ENCODE measurements around the gene SNCB. TPM values are rescaled to one million over a fixed set of nuclear protein-coding genes. Genes with fewer than 3 reads are reported as not detected.
"Not testable (repeated sequence)": the region's sequence is repeated elsewhere in the genome, so short reads cannot be mapped to it uniquely, and the experiment has no call there.

Gene SNCB
- total RNA-seq, 2 experiments from 2014 or later, result not detected

DNA sequence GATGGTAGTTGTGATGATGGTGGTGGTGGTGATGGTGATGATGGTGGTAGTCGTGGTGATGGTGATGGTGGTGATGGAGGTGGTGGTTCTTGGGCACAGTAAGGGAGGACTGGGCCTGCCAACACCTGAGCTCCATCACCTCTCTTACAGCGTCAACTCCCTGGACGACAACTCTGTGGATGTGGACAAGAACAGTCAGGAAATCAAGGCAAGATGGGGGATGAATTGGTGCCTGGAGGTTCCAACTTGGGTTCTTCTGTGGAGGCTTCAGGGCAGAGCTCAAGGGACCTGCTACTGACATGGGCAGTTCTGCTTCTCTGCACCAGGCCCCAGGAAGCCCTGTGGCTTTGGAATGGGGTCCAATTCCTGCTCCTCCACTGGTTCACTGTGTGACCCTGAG is 37.8 kb downstream of the SNCB start:
- H3K27ac Mint-ChIP-seq, result no peak overlapping the region
- H3K36me3 Mint-ChIP-seq (ENCODE audit: low read depth), result no peaks in the 10 kb centered on the region
- ChIA-PET CTCF (interaction anchor here (1.0 kb wide), 1 partner anchor 145 kb away, joined by 3 read pairs; no protein-coding TSS in a partner anchor), POLR2A (no interaction called here)
- peaks cover 8% of the 10 kb centered on the region for H3K4me1 Mint-ChIP-seq (ENCODE audit: low read depth)
- H3K9me3 Mint-ChIP-seq (ENCODE audit: insufficient read depth), result no peaks in the 10 kb centered on the region
- H3K4me3 Mint-ChIP-seq, result no peak overlapping the region
- no peak for DNase-seq
- H3K27me3 Mint-ChIP-seq (ENCODE audit: low read depth), result no peaks in the 10 kb centered on the region
- no peak for ATAC-seq

DNA sequence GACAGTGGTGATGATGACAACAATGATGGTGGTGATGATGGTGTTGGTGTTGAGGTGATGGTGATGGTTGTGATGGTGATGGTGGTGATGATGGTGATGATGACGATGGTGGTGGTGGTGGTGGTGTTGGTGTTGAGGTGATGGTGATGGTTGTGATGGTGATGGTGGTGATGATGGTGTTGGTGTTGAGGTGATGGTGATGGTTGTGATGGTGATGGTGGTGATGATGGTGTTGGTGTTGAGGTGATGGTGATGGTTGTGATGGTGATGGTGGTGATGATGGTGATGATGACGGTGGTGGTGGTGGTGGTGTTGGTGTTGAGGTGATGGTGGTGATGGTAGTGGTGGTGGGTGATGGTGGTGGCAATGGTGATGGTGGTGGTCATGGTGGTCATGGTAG is 38.7 kb downstream of the SNCB start:
- ATAC-seq; H3K27ac Mint-ChIP-seq; POLR2A ChIA-PET; H3K27me3 Mint-ChIP-seq (ENCODE audit: low read depth); H3K4me3 Mint-ChIP-seq; CTCF ChIA-PET; H3K4me1 Mint-ChIP-seq (ENCODE audit: low read depth); DNase-seq; H3K9me3 Mint-ChIP-seq (ENCODE audit: insufficient read depth); H3K36me3 Mint-ChIP-seq (ENCODE audit: low read depth): not testable (repeated sequence)

DNA sequence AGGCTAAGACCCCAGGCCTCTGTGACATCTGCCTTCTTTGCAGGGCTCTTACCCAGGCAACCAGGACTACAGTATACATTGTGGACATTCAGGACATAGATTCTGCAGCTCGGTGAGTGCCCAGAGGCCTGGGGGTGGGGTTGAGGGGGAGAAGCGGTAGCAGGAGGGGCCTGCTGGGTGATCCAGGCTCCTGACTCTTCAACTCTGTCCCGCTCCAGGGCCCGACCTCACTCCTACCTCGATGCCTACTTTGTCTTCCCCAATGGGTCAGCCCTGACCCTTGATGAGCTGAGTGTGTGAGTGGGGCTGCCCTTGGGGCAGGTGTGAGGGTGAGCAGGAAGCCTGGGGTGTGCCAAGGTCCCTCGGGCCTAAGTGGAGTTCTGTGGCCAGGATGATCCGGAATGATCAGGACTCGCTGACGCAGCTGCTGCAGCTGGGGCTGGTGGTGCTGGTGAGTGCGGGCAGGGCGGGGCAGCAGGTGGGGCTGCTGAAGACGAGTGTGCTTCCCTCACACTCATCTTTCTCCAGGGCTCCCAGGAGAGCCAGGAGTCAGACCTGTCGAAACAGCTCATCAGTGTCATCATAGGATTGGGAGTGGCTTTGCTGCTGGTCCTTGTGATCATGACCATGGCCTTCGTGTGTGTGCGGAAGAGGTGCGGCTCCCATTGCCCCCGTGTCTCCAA is 40.2 kb downstream of the SNCB start:
- H3K9me3 Mint-ChIP-seq (ENCODE audit: insufficient read depth), result peaks cover 6% of the 10 kb centered on the region
- no peak for ATAC-seq
- DNase-seq, result no peak
- ChIA-PET POLR2A (interaction anchor here (0.6 kb wide), 1 partner anchor 247 kb away, joined by 3 read pairs; no protein-coding TSS in a partner anchor), CTCF (interaction anchor here (1.4 to 1.5 kb wide), 2 partner anchors 10 to 16 kb away, joined by 3 to 4 read pairs; no protein-coding TSS in a partner anchor)
- H3K4me1 Mint-ChIP-seq (ENCODE audit: low read depth), result no peaks in the 10 kb centered on the region
- H3K36me3 Mint-ChIP-seq (ENCODE audit: low read depth), result no peaks in the 10 kb centered on the region
- H3K27ac Mint-ChIP-seq, result no peak overlapping the region
- no peaks in the 10 kb centered on the region for H3K27me3 Mint-ChIP-seq (ENCODE audit: low read depth)
- H3K4me3 Mint-ChIP-seq, result no peak overlapping the region

DNA sequence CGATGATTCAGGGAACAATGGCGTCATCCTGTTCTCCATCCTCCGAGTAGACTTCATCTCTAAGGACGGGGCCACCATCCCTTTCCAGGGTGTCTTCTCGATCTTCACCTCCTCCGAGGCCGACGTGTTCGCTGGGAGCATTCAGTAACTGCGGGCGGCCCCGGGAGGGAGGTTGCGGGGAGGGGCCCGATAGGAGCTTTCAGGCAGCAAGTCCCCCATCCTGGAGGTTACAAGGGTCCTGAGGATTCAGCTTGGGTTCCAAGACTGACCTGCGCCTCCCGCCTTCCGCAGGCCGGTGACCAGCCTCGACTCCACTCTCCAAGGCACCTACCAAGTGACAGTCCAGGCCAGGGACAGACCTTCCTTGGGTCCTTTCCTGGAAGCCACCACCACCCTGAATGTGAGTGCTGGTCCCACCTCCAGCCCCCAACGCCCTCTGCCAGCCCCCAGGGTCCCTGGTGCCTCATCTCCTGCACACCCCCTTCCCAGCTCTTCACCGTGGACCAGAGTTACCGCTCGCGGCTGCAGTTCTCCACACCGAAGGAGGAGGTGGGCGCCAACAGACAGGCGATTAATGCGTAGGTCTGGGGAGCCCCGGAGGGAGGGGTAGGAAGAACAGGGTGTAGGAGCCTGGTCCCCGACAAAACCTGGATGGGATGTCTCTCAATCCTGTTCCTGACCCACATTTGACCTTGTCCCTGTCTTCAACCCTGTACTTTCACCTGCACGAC is 41.1 kb downstream of the SNCB start:
- H3K9me3 Mint-ChIP-seq (ENCODE audit: insufficient read depth), result peaks cover 8% of the 10 kb centered on the region
- ATAC-seq, result no peak
- POLR2A ChIA-PET, result interaction anchor here (0.6 kb wide), 1 partner anchor 246 kb away, joined by 3 read pairs; no protein-coding TSS in a partner anchor

DNA sequence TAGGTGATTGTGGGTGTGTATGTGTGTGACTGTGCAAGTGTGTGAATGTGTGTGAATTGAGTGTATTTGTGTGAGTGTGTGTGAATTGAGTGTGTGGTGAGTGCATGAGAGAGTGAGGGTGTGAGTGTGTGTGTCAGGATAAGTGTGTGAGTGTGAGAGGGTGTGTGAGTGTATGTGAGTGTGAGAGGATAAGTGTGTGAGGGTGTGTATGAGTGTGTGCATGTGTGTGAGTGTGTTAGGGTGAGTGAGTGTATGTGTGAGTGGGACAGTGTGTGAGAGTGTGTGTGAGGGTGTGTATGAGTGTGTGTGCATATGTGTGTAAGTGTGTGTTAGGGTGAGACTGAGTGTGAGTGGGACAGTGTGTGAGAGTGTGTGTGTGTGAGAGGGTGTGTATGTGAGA is 42.0 kb downstream of the SNCB start:
- POLR2A ChIA-PET, result no interaction called here
- no peak for DNase-seq
- CTCF ChIA-PET, result no interaction called here
- Mint-ChIP-seq H3K9me3 (ENCODE audit: insufficient read depth) (peaks cover 8% of the 10 kb centered on the region), H3K4me1 (ENCODE audit: low read depth) (no peaks in the 10 kb centered on the region), H3K27me3 (ENCODE audit: low read depth) (no peaks in the 10 kb centered on the region), H3K36me3 (ENCODE audit: low read depth) (no peaks in the 10 kb centered on the region), H3K27ac (no peak overlapping the region), H3K4me3 (no peak overlapping the region)
- no peak for ATAC-seq

More for the DNA sequence above, 41.1 kb downstream of the SNCB start:
- H3K27me3 Mint-ChIP-seq (ENCODE audit: low read depth), result no peaks in the 10 kb centered on the region
- CTCF ChIA-PET, result interaction anchor here (1.4 to 1.5 kb wide), 2 partner anchors 9 to 15 kb away, joined by 3 to 4 read pairs; no protein-coding TSS in a partner anchor
- no peak overlapping the region for H3K4me3 Mint-ChIP-seq
- H3K27ac Mint-ChIP-seq, result no peak overlapping the region
- no peak for DNase-seq
- no peaks in the 10 kb centered on the region for H3K36me3 Mint-ChIP-seq (ENCODE audit: low read depth)
- H3K4me1 Mint-ChIP-seq (ENCODE audit: low read depth), result no peaks in the 10 kb centered on the region

DNA sequence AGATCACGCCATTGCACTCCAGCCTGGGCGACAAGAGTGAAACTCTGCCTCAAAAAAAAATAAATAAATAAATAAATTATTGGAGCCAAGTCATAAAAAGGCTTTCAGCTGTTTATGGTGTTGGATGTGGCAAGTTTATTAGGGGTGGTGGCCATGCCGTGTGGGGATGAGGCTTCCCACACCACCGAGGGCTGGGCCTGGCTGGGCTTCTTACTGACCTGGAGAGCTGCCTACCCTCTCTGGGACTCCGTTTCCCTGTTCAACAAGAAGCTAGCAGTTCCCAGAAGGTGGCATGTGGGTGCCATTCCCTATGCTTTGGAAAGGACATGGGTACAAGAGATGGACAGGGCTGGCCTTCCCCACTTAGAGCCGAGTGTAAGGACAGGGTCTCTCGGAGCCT is 42.9 kb downstream of the SNCB start:
- ChIA-PET POLR2A (no interaction called here), CTCF (no interaction called here)
- Mint-ChIP-seq H3K27ac (no peak overlapping the region), H3K4me1 (ENCODE audit: low read depth) (no peaks in the 10 kb centered on the region), H3K4me3 (no peak overlapping the region), H3K36me3 (ENCODE audit: low read depth) (no peaks in the 10 kb centered on the region), H3K27me3 (ENCODE audit: low read depth) (no peaks in the 10 kb centered on the region), H3K9me3 (ENCODE audit: insufficient read depth) (peaks cover 8% of the 10 kb centered on the region)
- DNase-seq (no peak), ATAC-seq (no peak)

DNA sequence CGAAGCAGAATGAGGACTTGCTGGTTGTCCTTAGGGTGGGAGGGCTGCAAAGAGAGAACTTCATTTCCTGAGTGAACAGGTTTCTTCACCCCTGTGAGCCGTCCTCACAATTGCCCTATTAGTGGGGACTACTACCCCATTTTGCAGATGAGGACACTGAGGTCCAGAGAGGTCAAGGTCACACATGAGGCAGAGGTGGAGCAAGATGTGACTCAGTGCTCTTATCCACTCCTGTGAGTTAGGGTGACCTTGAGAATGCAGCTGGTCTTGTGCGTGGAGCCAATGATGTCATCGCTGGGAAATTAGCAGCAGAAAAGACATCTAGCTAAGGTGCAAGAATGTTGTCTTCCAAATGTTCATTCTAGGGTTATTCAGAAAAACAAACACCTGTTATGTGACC is 47.3 kb downstream of the SNCB start:
- Mint-ChIP-seq H3K27ac (no peak overlapping the region), H3K36me3 (ENCODE audit: low read depth) (no peaks in the 10 kb centered on the region), H3K4me3 (no peak overlapping the region), H3K27me3 (ENCODE audit: low read depth) (no peaks in the 10 kb centered on the region), H3K4me1 (ENCODE audit: low read depth) (no peaks in the 10 kb centered on the region), H3K9me3 (ENCODE audit: insufficient read depth) (peaks cover 8% of the 10 kb centered on the region)
- ChIA-PET POLR2A (no interaction called here), CTCF (interaction anchor here (1.3 kb wide), 1 partner anchor 64 kb away, joined by 3 read pairs; the partner anchor contains the start of gene TSPAN17)
- no peak for ATAC-seq
- no peak for DNase-seq

DNA sequence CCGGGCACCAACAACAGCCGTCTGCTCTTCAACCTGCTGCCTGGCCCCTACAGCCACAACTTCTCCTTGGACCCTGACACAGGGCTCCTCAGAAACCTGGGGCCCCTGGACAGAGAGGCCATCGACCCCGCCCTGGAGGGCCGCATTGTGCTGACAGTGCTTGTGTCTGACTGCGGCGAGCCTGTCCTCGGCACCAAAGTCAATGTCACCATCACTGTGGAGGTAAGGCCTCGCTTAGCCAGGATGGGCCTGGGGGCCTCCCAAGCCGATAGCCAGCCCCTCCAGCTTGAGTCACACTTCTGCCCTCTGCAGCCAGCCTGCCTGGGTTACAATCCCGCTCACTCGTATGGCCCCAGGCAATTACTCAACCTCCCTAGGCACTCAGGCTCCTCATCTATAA is 49.0 kb downstream of the SNCB start:
- DNase-seq (no peak), ATAC-seq (no peak)
- ChIA-PET CTCF (interaction anchor here (1.2 kb wide), 1 partner anchor 165 kb away, joined by 4 read pairs; the partner anchor contains the start of gene CLTB), POLR2A (no interaction called here)
- Mint-ChIP-seq H3K36me3 (ENCODE audit: low read depth) (no peaks in the 10 kb centered on the region), H3K27me3 (ENCODE audit: low read depth) (no peaks in the 10 kb centered on the region), H3K27ac (no peak overlapping the region), H3K4me3 (no peak overlapping the region), H3K4me1 (ENCODE audit: low read depth) (no peaks in the 10 kb centered on the region), H3K9me3 (ENCODE audit: insufficient read depth) (peaks cover 8% of the 10 kb centered on the region)

DNA sequence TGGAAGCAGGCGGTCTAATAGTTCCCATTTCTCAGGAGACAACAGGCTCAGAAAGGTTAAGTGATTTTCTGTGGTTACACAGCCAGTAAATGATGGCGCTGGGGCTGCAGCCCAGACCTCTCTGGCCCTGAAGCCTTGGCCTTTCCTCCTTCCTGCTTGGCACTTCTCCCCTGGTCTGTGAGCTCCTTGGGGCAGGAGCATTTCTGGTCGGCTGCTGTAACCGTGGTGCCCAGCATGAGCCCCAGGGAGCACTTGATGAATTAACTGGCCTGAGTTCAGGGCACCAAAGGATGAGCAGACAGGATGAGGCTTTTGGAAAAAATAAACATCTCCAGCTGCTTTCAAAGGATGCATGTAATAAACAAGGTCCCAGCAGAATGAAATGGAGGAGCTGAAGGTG is 51.0 kb downstream of the SNCB start:
- no peaks in the 10 kb centered on the region for H3K36me3 Mint-ChIP-seq (ENCODE audit: low read depth)
- POLR2A ChIA-PET, result no interaction called here
- H3K9me3 Mint-ChIP-seq (ENCODE audit: insufficient read depth), result no peaks in the 10 kb centered on the region
- no peak overlapping the region for H3K4me3 Mint-ChIP-seq
- ATAC-seq, result no peak
- H3K27ac Mint-ChIP-seq, result no peak overlapping the region
- no peaks in the 10 kb centered on the region for H3K4me1 Mint-ChIP-seq (ENCODE audit: low read depth)
- no peaks in the 10 kb centered on the region for H3K27me3 Mint-ChIP-seq (ENCODE audit: low read depth)
- CTCF ChIA-PET, result interaction anchor here (0.9 to 1.6 kb wide), 3 partner anchors 10 to 68 kb away, joined by 3 to 4 read pairs (median 3); no protein-coding TSS in a partner anchor
- no peak for DNase-seq

DNA sequence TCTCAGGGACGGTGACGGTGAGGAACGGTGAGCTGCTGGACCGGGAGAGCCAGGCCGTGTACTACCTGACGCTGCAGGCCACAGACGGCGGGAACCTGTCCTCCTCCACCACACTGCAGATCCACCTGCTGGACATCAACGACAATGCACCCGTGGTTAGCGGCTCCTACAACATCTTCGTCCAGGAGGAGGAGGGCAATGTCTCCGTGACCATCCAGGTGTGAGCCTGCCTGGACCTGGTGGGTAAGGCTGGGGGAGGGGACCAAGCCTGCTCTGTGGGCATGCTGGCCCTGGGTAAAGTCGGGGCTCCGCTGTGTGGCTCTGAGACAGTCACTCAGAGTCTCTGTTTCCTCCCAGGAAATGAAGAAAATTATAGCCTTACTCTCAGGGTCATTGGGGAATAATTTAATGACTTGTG is 51.9 kb downstream of the SNCB start:
- peak; percentile 40 for ATAC-seq
- Mint-ChIP-seq H3K36me3 (ENCODE audit: low read depth) (no peaks in the 10 kb centered on the region), H3K27ac (no peak overlapping the region), H3K9me3 (ENCODE audit: insufficient read depth) (no peaks in the 10 kb centered on the region), H3K4me3 (no peak overlapping the region), H3K27me3 (ENCODE audit: low read depth) (no peaks in the 10 kb centered on the region), H3K4me1 (ENCODE audit: low read depth) (peaks cover 3% of the 10 kb centered on the region)
- DNase-seq, result peak; percentile 57
- POLR2A ChIA-PET, result interaction anchor here (1.4 kb wide), 1 partner anchor 35 kb away, joined by 3 read pairs; no protein-coding TSS in a partner anchor
- CTCF ChIA-PET, result interaction anchor here (0.9 to 1.6 kb wide), 2 partner anchors 9 to 67 kb away, joined by 3 read pairs; no protein-coding TSS in a partner anchor

DNA sequence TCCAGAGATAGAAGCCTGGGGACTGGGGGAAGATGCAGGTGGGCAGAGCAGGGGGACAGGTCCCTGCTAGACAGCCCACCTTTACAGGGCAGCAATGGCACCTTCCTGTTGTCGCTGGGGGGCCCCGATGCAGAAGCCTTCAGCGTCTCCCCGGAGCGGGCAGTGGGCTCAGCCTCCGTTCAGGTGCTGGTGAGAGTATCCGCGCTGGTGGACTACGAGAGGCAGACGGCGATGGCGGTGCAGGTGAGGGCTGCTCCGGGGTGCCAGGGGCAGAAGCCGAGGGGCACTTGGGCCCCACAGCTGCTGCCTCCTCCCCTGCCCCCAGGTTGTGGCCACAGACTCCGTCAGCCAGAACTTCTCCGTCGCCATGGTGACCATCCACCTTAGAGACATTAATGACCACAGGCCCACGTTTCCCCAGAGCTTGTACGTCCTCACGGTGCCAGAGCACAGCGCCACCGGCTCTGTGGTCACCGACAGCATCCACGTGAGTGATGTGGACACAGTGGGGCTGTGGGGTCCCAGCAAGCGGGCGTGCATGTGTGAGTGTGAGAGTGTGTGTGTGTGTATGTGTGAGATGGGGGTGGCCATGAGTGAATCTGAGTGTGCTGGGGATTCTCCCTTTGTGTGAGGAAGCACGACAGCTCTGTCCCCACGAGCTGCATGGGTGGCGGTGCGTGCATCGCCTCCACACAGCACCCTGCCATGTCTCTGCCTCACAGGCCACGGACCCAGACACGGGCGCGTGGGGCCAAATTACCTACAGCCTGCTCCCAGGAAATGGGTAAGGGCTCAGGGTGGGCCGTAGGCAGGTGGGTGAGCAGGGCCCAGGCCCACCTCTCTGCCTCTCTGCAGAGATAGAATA is 52.8 kb downstream of the SNCB start:
- DNase-seq (no peak), ATAC-seq (no peak)
- H3K36me3 Mint-ChIP-seq (ENCODE audit: low read depth), result no peaks in the 10 kb centered on the region
- POLR2A ChIA-PET, result interaction anchor here (1.4 kb wide), 1 partner anchor 34 kb away, joined by 3 read pairs; no protein-coding TSS in a partner anchor
- no peaks in the 10 kb centered on the region for H3K27me3 Mint-ChIP-seq (ENCODE audit: low read depth)
- CTCF ChIA-PET, result interaction anchor here (1.6 kb wide), 1 partner anchor 66 kb away, joined by 3 read pairs; no protein-coding TSS in a partner anchor
- no peaks in the 10 kb centered on the region for H3K9me3 Mint-ChIP-seq (ENCODE audit: insufficient read depth)
- H3K4me3 Mint-ChIP-seq, result no peak overlapping the region
- H3K27ac Mint-ChIP-seq, result no peak overlapping the region
- H3K4me1 Mint-ChIP-seq (ENCODE audit: low read depth), result peaks cover 3% of the 10 kb centered on the region

Data from activated CD8-positive, alpha-beta T cell treated with anti-CD3 and anti-CD28 coated beads, Interleukin-2, amount 10 ng/mL, durations not matched to agents 7 days and 5 days (primary cell).